ENCODE measurements around the gene ATAT1. TPM values are rescaled to one million over a fixed set of nuclear protein-coding genes. Genes with fewer than 3 reads are reported as not detected.

Gene ATAT1
- total and polyA plus RNA-seq, 2 of the 13 experiments (the other 11 are each of a cell fraction or from before 2014, with no cell fraction given) = 9.2 to 23.6 TPM

GRCh38 chr6:30687659-30688431, 61.2 kb downstream of the ATAT1 start:
- intact Hi-C loops (cut with micrococcal nuclease; ENCODE audit: unreplicated experiment) = loop anchor here (1.0 kb wide), 1 partner anchor 34 kb away; no protein-coding TSS in a partner anchor
- no peak for TF ChIP-seq SIN3B (IDR thresholded peaks at IDR 0.05; ENCODE audit: low read length)
- no peak for TF ChIP-seq AFF4 (CRISPR knock-in tag; IDR thresholded peaks at IDR 0.05)
- TF ChIP-seq THAP9 (CRISPR knock-in tag; IDR thresholded peaks at IDR 0.05; ENCODE audit: borderline replicate concordance) = no peak
- TF ChIP-seq ZNF687 (CRISPR knock-in tag; IDR thresholded peaks at IDR 0.05) = peak; percentile 24
- peak; percentile 3; the same call in 1 of the 2 replicates for TF ChIP-seq ZFP91 (CRISPR knock-in tag; IDR thresholded peaks at IDR 0.05; ENCODE audit: borderline replicate concordance)
- no peak for TF ChIP-seq ZSCAN20 (CRISPR knock-in tag; IDR thresholded peaks at IDR 0.05; ENCODE audit: borderline replicate concordance)
- TF ChIP-seq ZSCAN9 (CRISPR knock-in tag; IDR thresholded peaks at IDR 0.05; ENCODE audit: borderline replicate concordance) = no peak
- TF ChIP-seq RORA (CRISPR knock-in tag; IDR thresholded peaks at IDR 0.05) = no peak
- no peak for TF ChIP-seq RFXANK (CRISPR knock-in tag; IDR thresholded peaks at IDR 0.05)

More at GRCh38 chr6:30687659-30688431, 61.2 kb downstream of the ATAT1 start:
- peak overlapping the region; percentile 84 for H3K4me2 ChIP-seq (ENCODE audit: low read depth, low read length)
- ChIA-PET POLR2A (interaction anchor here (0.9 to 3.0 kb wide), 14 partner anchors 8 to 195 kb away, joined by 3 to 23 read pairs (median 4); partner anchors contain the start of genes DHX16, IER3, MDC1 and MRPS18B), CTCF (ENCODE audit: low intra/inter-chr PET ratio, low total read pairs) (interaction anchor here (1.7 kb wide), 1 partner anchor 9 kb away, joined by 6 read pairs; no protein-coding TSS in a partner anchor)
- no peaks in the 10 kb centered on the region for H4K20me1 ChIP-seq (ENCODE audit: insufficient read depth, low read length)
- peaks cover 71% of the 10 kb centered on the region for H3K4me1 ChIP-seq (ENCODE audit: insufficient read depth, low read length)
- no peak overlapping the region for H3K27ac ChIP-seq (ENCODE audit: extremely low read length, insufficient read depth, low read length)
- DNase-seq (ENCODE audit: low spot score) (no peak), FAIRE-seq (no peak), ATAC-seq (peak; percentile 3)
- WGBS (ENCODE audit: low lambda C conversion rate) = 21% methylated on average over 22 of the region's 22 CpGs
- BruUV-seq (replicated peaks) = TSS peak; percentile 58
- H3K27me3 ChIP-seq (ENCODE audit: control insufficient read depth in 1 of 2, insufficient read depth in 2 of 2, low read length in 2 of 2) = no peaks in the 10 kb centered on the region
- H3K79me2 ChIP-seq (ENCODE audit: insufficient read depth, low read length) = no peaks in the 10 kb centered on the region
- no peaks in the 10 kb centered on the region for H3K9me3 ChIP-seq (ENCODE audit: low read length)
- no peak overlapping the region for H2AFZ ChIP-seq (ENCODE audit: low read length)
- peak overlapping the region; percentile 77 to 84 (median 81) for H3K4me3 ChIP-seq (replicated peaks in 1 of 3; ENCODE audit: insufficient read depth in 1 of 3, low read depth in 2 of 3, low read length in 3 of 3)
- H3K9ac ChIP-seq (ENCODE audit: insufficient read depth, low read depth, low read length) = peak overlapping the region; percentile 65
- in situ Hi-C loops (cut with HindIII; ENCODE audit: extremely low pct_ligation_motif_present, low pct_unique_long_range_greater_than_20kb) = loop anchor here (25.0 kb wide), 1 partner anchor 399 kb away; no protein-coding TSS in a partner anchor
- no peaks in the 10 kb centered on the region for H3K36me3 ChIP-seq (replicated peaks in 1 of 2; ENCODE audit: control insufficient read depth in 1 of 2, insufficient read depth in 2 of 2, low read length in 2 of 2)
